ENCODE data around the gene WNT2.

DNA sequence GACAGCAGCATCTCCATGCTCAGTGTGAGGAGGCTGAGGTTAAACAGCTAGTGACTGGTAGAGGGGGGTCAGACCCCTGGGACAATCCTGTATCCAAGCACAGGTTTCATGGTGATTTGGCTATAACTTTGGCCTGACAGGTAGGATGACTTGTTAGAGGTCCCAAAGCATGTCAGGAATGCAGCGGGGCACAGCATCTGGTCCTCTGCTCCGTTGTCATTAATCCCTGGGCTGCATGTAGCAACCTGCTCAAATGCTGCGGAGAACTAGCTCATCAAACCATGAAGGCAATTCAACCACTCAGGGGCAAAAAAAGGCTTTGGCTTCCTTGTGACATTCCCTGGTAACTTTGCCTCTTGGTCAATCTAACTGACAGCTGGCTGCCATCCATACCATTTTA is 26.8 kb downstream of the WNT2 start:
- TF ChIP-seq, protein P1, sequence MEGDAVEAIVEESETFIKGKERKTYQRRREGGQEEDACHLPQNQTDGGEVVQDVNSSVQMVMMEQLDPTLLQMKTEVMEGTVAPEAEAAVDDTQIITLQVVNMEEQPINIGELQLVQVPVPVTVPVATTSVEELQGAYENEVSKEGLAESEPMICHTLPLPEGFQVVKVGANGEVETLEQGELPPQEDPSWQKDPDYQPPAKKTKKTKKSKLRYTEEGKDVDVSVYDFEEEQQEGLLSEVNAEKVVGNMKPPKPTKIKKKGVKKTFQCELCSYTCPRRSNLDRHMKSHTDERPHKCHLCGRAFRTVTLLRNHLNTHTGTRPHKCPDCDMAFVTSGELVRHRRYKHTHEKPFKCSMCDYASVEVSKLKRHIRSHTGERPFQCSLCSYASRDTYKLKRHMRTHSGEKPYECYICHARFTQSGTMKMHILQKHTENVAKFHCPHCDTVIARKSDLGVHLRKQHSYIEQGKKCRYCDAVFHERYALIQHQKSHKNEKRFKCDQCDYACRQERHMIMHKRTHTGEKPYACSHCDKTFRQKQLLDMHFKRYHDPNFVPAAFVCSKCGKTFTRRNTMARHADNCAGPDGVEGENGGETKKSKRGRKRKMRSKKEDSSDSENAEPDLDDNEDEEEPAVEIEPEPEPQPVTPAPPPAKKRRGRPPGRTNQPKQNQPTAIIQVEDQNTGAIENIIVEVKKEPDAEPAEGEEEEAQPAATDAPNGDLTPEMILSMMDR (IDR thresholded peaks at IDR 0.05), result no peak
- TF ChIP-seq POLR2A (IDR thresholded peaks at IDR 0.05) (no peak), POLR2AphosphoS5 (IDR thresholded peaks at IDR 0.05) (no peak)

All from transverse colon (tissue), 4 donors.